PFSK-1 (cell line): Measurements from ENCODE around the gene KDM4C.

Source experiments
- FOXP2 ChIP-seq: optimal IDR thresholded peaks from 2 replicates; pipeline ENCODE3; 2011; ENCODE audit warnings: borderline replicate concordance, control low read depth, inconsistent platforms; ENCODE audit not compliant: insufficient read depth; ENCODE audit errors: extremely low read length, extremely low read depth
- POLR2AphosphoS5 ChIP-seq: IDR thresholded peaks from 2 replicates; pipeline ENCODE4 v1.6.1; 2012; ENCODE audit warnings: low read depth, mild to moderate bottlenecking, control low read depth, low read length, moderate library complexity
- REST ChIP-seq, 2 experiments: IDR thresholded peaks; 2 replicates each; pipeline versions ENCODE4 v1.6.1 to v1.8.0; 2011 to 2012; ENCODE audit warnings: low read depth in 2 of 2, low read length in 2 of 2, control low read depth in 1 of 2, inconsistent platforms in 1 of 2, mild to moderate bottlenecking in 1 of 2, moderate library complexity in 1 of 2; ENCODE audit not compliant: insufficient read depth in 1 of 2
- SIN3A ChIP-seq: IDR thresholded peaks from 2 replicates; pipeline ENCODE4 v1.6.1; 2012; ENCODE audit warnings: mild to moderate bottlenecking, low read length, moderate library complexity, borderline replicate concordance; ENCODE audit not compliant: insufficient read depth
- TAF1 ChIP-seq: IDR thresholded peaks from 2 replicates; pipeline ENCODE4 v1.6.1; 2012; ENCODE audit warnings: low read length, control low read depth, borderline replicate concordance; ENCODE audit not compliant: insufficient read depth

KDM4C gene

GRCh38 chr9:7009065-7009464 is 251.3 kb downstream of the KDM4C start:
- TF ChIP-seq POLR2AphosphoS5 (no peak), FOXP2 (no peak), SIN3A (no peak), TAF1 (no peak), REST (IDR thresholded peaks at IDR 0.05; ENCODE audit: insufficient read depth in 1 of 2, low read depth in 2 of 2, low read length in 2 of 2) (no peak)

GRCh38 chr9:7011395-7012067 is 253.8 kb downstream of the KDM4C start:
- TF ChIP-seq SIN3A (no peak), POLR2AphosphoS5 (no peak), TAF1 (no peak), FOXP2 (no peak)

GRCh38 chr9:7027996-7028395 is 270.2 kb downstream of the KDM4C start:
- TF ChIP-seq FOXP2: no peak
- no peak for TF ChIP-seq POLR2AphosphoS5

- TF ChIP-seq FOXP2: no peak
- TF ChIP-seq REST (IDR thresholded peaks at IDR 0.05; ENCODE audit: insufficient read depth in 1 of 2, low read depth in 2 of 2, low read length in 2 of 2): no peak
- no peak for TF ChIP-seq TAF1
- TF ChIP-seq POLR2AphosphoS5: no peak
- TF ChIP-seq SIN3A: no peak
These were observed 270.8 kb downstream of the KDM4C start for GRCh38 chr9:7028591-7028990.

GRCh38 chr9:7033076-7034045 is 275.6 kb downstream of the KDM4C start:
- TF ChIP-seq TAF1 (no peak), FOXP2 (no peak), SIN3A (no peak), POLR2AphosphoS5 (no peak), REST (IDR thresholded peaks at IDR 0.05; ENCODE audit: insufficient read depth in 1 of 2, low read depth in 2 of 2, low read length in 2 of 2) (no peak)
